ENCODE results near the gene ACTL7A. TPM values are rescaled to one million over a fixed set of nuclear protein-coding genes. Genes with fewer than 3 reads are reported as not detected.

ACTL7A gene
- total and polyA plus RNA-seq, 11 donors: not detected

- no peak overlapping the region for H3K27ac ChIP-seq
- 97 to 99% (median 98%) methylated on average over 4 of the region's 4 CpGs for WGBS, 4 donors
- ATAC-seq (no peak), DNase-seq (no peak)
- peaks cover 0 to 6% (median 0%) of the 10 kb centered on the region in 12 donors for H3K9me3 ChIP-seq
- H3K36me3 ChIP-seq: peaks cover 0 to 100% (median 93%) of the 10 kb centered on the region in 9 donors
- intact Hi-C loops (cut with DNase I): no loop called here
- no peak overlapping the region for H3K4me3 ChIP-seq
- no peaks in the 10 kb centered on the region for H3K4me1 ChIP-seq
- no peaks in the 10 kb centered on the region for H3K27me3 ChIP-seq
- no peak for TF ChIP-seq POLR2A (IDR thresholded peaks at IDR 0.05)
- TF ChIP-seq, protein P1, sequence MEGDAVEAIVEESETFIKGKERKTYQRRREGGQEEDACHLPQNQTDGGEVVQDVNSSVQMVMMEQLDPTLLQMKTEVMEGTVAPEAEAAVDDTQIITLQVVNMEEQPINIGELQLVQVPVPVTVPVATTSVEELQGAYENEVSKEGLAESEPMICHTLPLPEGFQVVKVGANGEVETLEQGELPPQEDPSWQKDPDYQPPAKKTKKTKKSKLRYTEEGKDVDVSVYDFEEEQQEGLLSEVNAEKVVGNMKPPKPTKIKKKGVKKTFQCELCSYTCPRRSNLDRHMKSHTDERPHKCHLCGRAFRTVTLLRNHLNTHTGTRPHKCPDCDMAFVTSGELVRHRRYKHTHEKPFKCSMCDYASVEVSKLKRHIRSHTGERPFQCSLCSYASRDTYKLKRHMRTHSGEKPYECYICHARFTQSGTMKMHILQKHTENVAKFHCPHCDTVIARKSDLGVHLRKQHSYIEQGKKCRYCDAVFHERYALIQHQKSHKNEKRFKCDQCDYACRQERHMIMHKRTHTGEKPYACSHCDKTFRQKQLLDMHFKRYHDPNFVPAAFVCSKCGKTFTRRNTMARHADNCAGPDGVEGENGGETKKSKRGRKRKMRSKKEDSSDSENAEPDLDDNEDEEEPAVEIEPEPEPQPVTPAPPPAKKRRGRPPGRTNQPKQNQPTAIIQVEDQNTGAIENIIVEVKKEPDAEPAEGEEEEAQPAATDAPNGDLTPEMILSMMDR (IDR thresholded peaks at IDR 0.05): no peak
Measured at GRCh38 chr9:108874058-108874788, 12.2 kb downstream of the ACTL7A start.

DNA sequence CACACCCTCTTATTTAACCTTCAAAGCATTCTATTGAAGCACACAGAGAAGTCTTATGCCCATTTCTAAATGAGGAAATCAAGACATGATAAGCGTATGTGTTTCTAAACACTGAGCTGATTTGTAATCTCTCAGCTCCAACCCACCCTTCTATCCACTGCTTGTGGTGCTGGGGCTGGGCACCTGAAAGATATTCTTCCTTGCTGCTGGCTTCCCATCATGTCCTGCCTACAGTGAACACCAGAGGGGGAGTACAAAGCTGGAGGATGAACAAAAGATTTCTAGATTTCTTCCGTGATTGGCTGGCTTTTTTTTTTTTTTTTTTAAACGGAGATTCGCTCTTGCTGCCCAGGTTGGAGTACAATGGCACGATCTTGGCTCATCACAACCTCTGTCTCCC, 14.4 kb downstream of the ACTL7A start:
- intact Hi-C loops (cut with DNase I): no loop called here
- WGBS, 4 donors: 93 to 97% (median 94%) methylated on average over 5 of the region's 5 CpGs
- TF ChIP-seq POLR2A (IDR thresholded peaks at IDR 0.05): no peak
- TF ChIP-seq, protein P1 (IDR thresholded peaks at IDR 0.05): no peak
- H3K36me3 ChIP-seq: peaks cover 0 to 100% (median 96%) of the 10 kb centered on the region in 9 donors
- H3K4me3 ChIP-seq: no peak overlapping the region
- H3K27ac ChIP-seq: no peak overlapping the region
- peaks cover 0 to 6% (median 0%) of the 10 kb centered on the region in 12 donors for H3K9me3 ChIP-seq
- no peaks in the 10 kb centered on the region for H3K4me1 ChIP-seq
- no peaks in the 10 kb centered on the region for H3K27me3 ChIP-seq
- no peak for ATAC-seq
- DNase-seq: no peak

DNA sequence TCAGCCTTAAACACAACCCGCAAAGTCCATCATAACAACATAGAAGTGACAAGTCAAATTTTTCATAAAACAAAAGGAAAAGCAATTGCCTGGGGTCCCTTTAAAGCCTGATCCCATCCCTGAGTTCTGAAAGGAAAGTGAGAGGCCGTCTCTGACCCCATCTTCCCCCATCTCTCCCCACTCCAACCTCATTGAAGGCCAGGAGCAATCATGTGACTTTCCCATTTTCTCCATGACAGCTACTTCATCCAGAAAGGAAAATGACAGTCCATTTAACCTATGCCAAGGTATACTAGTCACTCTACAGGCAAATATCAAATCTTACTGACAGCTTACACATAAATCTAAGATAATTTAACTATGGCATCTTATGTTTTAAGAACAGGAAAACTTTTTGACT, 15.5 kb downstream of the ACTL7A start:
- TF ChIP-seq, protein P1 (IDR thresholded peaks at IDR 0.05): no peak
- no peak for TF ChIP-seq POLR2A (IDR thresholded peaks at IDR 0.05)
- Histone ChIP-seq H3K27ac (no peak overlapping the region), H3K27me3 (no peaks in the 10 kb centered on the region), H3K4me1 (no peaks in the 10 kb centered on the region), H3K36me3 (peaks cover 0 to 100% (median 96%) of the 10 kb centered on the region in 9 donors), H3K4me3 (no peak overlapping the region), H3K9me3 (no peaks in the 10 kb centered on the region)
- no peak for DNase-seq
- intact Hi-C loops (cut with DNase I): no loop called here
- 96 to 99% (median 96%) methylated on average over 2 of the region's 2 CpGs for WGBS, 4 donors
- ATAC-seq: no peak

GRCh38 chr9:108880738-108881316, 18.8 kb downstream of the ACTL7A start:
- H3K4me1 ChIP-seq: peaks cover 0 to 4% (median 0%) of the 10 kb centered on the region in 12 donors
- H3K36me3 ChIP-seq: peaks cover 0 to 97% (median 77%) of the 10 kb centered on the region in 9 donors
- no peak for ATAC-seq
- peaks cover 0 to 6% (median 0%) of the 10 kb centered on the region in 12 donors for H3K9me3 ChIP-seq
- TF ChIP-seq, protein P1 (IDR thresholded peaks at IDR 0.05): no peak
- no peak overlapping the region for H3K4me3 ChIP-seq
- intact Hi-C loops (cut with DNase I): loop anchor here in 2 of 10 donors (10.0 kb wide), 1 partner anchor 444 kb away; the partner anchor contains the start of gene EPB41L4B (in 2 of the 2)
- no peak for DNase-seq
- H3K27ac ChIP-seq: no peak overlapping the region
- no peaks in the 10 kb centered on the region for H3K27me3 ChIP-seq
- WGBS, 4 donors: 82 to 87% (median 85%) methylated on average over 3 of the region's 3 CpGs
